B cell (primary cell): ENCODE data around the gene ACP7. TPM values are rescaled to one million over a fixed set of nuclear protein-coding genes. Genes with fewer than 3 reads are reported as not detected.

Experiments used
- ATAC-seq: fragments of 200-7000 bp; cut with Tn5 transposase; one replicate; pipeline ENCODE4 v1.10.0; 2021; ENCODE audit warnings: low read depth, mild to moderate bottlenecking, moderate number of reproducible peaks, moderate library complexity
- CTCF ChIA-PET: fragments of 350-600 bp; sonication (Branson Sonifier 250); formaldehyde crosslinking; loops from one replicate; lab custom pipeline; 2021; ENCODE audit warnings: antibody characterized with exemption, inconsistent platforms; lab: Charles Lee
- POLR2A ChIA-PET: fragments of 350-600 bp; sonication (Branson Sonifier 250); formaldehyde crosslinking; loops from one replicate; lab custom pipeline; 2021; ENCODE audit warnings: antibody characterized with exemption; lab: Charles Lee
- DNase-seq: peaks from one replicate; pipeline ENCODE4 v3.0.0; 2013
- H2AFZ ChIP-seq: 2 replicates; pipeline ENCODE4 v1.6.1; 2012; ENCODE audit warnings: mild to moderate bottlenecking, low read depth, low read length; ENCODE audit not compliant: insufficient read depth, poor library complexity, severe bottlenecking
- H3K27ac ChIP-seq, 2 donors: 1 replicate in 1 of 2; 2 replicates in 1 of 2; pipeline ENCODE4 v1.5.1; 2012 to 2013; ENCODE audit warnings: low read length in 2 of 2, mild to moderate bottlenecking in 2 of 2, moderate library complexity in 1 of 2
- H3K27me3 ChIP-seq, 4 experiments: fragments of 200-600 bp in 1 of 4; sonication (generic) in 1 of 4; replicated peaks in 1 of 4; 1 replicate in 2 of 4; 2 replicates in 2 of 4; pipeline versions ENCODE4 v1.6.1 to v1.7.0; 2013 to 2016; ENCODE audit warnings: low read length in 3 of 4, mild to moderate bottlenecking in 2 of 4, mixed read lengths in 1 of 4, moderate library complexity in 1 of 4; ENCODE audit not compliant: insufficient read depth in 4 of 4, control insufficient read depth in 3 of 4; ENCODE audit errors: control extremely low read depth in 1 of 4
- H3K36me3 ChIP-seq, 2 experiments: replicated peaks in 1 of 2; 1 replicate in 1 of 2; 2 replicates in 1 of 2; pipeline versions ENCODE4 v1.6.1 to v1.7.1; 2013; ENCODE audit warnings: low read length in 1 of 2; ENCODE audit not compliant: insufficient read depth in 2 of 2, control insufficient read depth in 1 of 2; ENCODE audit errors: control extremely low read depth in 1 of 2, extremely low read depth in 1 of 2
- H3K4me1 ChIP-seq, 2 donors: fragments of 200-600 bp in 1 of 2; sonication (generic) in 1 of 2; 1 replicate in 1 of 2; 2 replicates in 1 of 2; pipeline versions ENCODE4 v1.5.1 to v1.6.1; 2013 to 2017; ENCODE audit warnings: low read length in 2 of 2; ENCODE audit not compliant: control insufficient read depth in 2 of 2, insufficient read depth in 2 of 2
- H3K4me2 ChIP-seq: replicated peaks from 2 replicates; pipeline ENCODE3; 2012; ENCODE audit warnings: mild to moderate bottlenecking, low read depth, low read length; ENCODE audit not compliant: poor library complexity, severe bottlenecking
- H3K4me3 ChIP-seq, 5 experiments: fragments of 200-600 bp in 1 of 5; sonication (generic) in 1 of 5; 1 replicate in 3 of 5; 2 replicates in 2 of 5; pipeline versions ENCODE4 v1.5.1 to v1.7.0; 2011 to 2016; ENCODE audit warnings: low read length in 4 of 5, mild to moderate bottlenecking in 4 of 5, low read depth in 2 of 5, control low read depth in 1 of 5, moderate library complexity in 1 of 5; ENCODE audit not compliant: insufficient read depth in 1 of 5; ENCODE audit errors: control extremely low read depth in 1 of 5, extremely low read depth in 1 of 5
- H3K79me2 ChIP-seq: fragments of 200-600 bp; sonication (generic); one replicate; pipeline ENCODE4 v1.6.0; 2016; ENCODE audit warnings: low read length; ENCODE audit not compliant: control insufficient read depth, insufficient read depth
- H3K9ac ChIP-seq: fragments of 200-600 bp; sonication (generic); 2 replicates; pipeline ENCODE4 v1.6.1; 2017; ENCODE audit warnings: mild to moderate bottlenecking, low read length, moderate library complexity
- H3K9me3 ChIP-seq, 3 donors: one replicate each; pipeline versions ENCODE4 v1.6.1 to v1.7.1; 2013; ENCODE audit warnings: low read length in 2 of 3; ENCODE audit not compliant: control insufficient read depth in 2 of 3, insufficient read depth in 1 of 3; ENCODE audit errors: control extremely low read depth in 1 of 3
- H4K20me1 ChIP-seq: 2 replicates; pipeline ENCODE4 v1.6.0; 2012; ENCODE audit warnings: mild to moderate bottlenecking, low read length; ENCODE audit not compliant: insufficient read depth, control insufficient read depth, poor library complexity, severe bottlenecking
- H3K27ac Mint-ChIP-seq: one replicate; pipeline ENCODE4 v1.8.0; 2021; ENCODE audit warnings: mixed read lengths
- H3K27me3 Mint-ChIP-seq: one replicate; pipeline ENCODE4 v1.8.0; 2021; ENCODE audit warnings: mixed read lengths
- H3K4me1 Mint-ChIP-seq: one replicate; pipeline ENCODE4 v1.8.0; 2021; ENCODE audit warnings: mixed read lengths
- H3K4me3 Mint-ChIP-seq: one replicate; pipeline ENCODE4 v1.8.0; 2021; ENCODE audit warnings: mixed read lengths
- H3K9me3 Mint-ChIP-seq: one replicate; pipeline ENCODE4 v1.8.0; 2022; ENCODE audit warnings: mixed read lengths; ENCODE audit not compliant: insufficient read depth
- CTCF ChIP-seq: fragments of 200-600 bp; IDR thresholded peaks from one replicate; pipeline ENCODE4 v1.8.0; 2022; ENCODE audit warnings: antibody characterized with exemption, mild to moderate bottlenecking
- EZH2 ChIP-seq: IDR thresholded peaks from 2 replicates; pipeline ENCODE4 v1.6.1; 2012; ENCODE audit warnings: borderline replicate concordance, low read depth, mild to moderate bottlenecking, moderate library complexity, low read length; ENCODE audit not compliant: insufficient read depth, poor library complexity, severe bottlenecking
- WGBS: methylation state at CpG from one replicate; pipeline ENCODE4 v1.1.5; 2013; ENCODE audit warnings: missing lambda C conversion rate; ENCODE audit not compliant: insufficient coverage; 5-methylcytosine and 5-hydroxymethylcytosine counted together
- intact Hi-C: fragments of 100-400 bp; cut with micrococcal nuclease; formaldehyde crosslinking; loops from one replicate; pipeline ENCODE4 v1.10.0; 2022
- polyA plus RNA-seq: library from polyadenylated mRNA; depleted of rRNA; stranded (reverse); fragments of >200 nt; gene quantifications from 2 replicates; pipeline ENCODE4 v1.2.3, GENCODE V29; 2012
- total RNA-seq, 2 donors: library from RNA; stranded (reverse); fragments of 120-200 nt in 1 of 2; gene quantifications; 1 replicate in 1 of 2; 2 replicates in 1 of 2; pipeline versions ENCODE4 v1.2.3 to v1.2.4, GENCODE V29; 2013 to 2022

ACP7 gene
- total and polyA plus RNA-seq, 2 donors (not counting 1 experiment from before 2014, with no cell fraction given): not detected

- no peaks in the 10 kb centered on the region for H3K36me3 ChIP-seq
- ATAC-seq: no peak
- no peak overlapping the region for H3K4me3 ChIP-seq
- Mint-ChIP-seq H3K4me3 (peak overlapping the region; percentile 68), H3K4me1 (peaks cover 37% of the 10 kb centered on the region), H3K9me3 (no peaks in the 10 kb centered on the region), H3K27ac (peak overlapping the region; percentile 77), H3K27me3 (peaks cover 8% of the 10 kb centered on the region)
- H3K27ac ChIP-seq: no peak overlapping the region
- H4K20me1 ChIP-seq: no peaks in the 10 kb centered on the region
- H3K27me3 ChIP-seq: peaks cover 0 to 4% (median 2%) of the 10 kb centered on the region in 4 experiments
- WGBS: 96% methylated on average over 5 of the region's 7 CpGs
- H3K9me3 ChIP-seq: no peaks in the 10 kb centered on the region
- POLR2A ChIA-PET: no interaction called here
- no peak for DNase-seq
- TF ChIP-seq CTCF (no peak), EZH2 (no peak)
- no peak overlapping the region for H3K4me2 ChIP-seq
- peaks cover 0 to 22% of the 10 kb centered on the region in 2 donors for H3K4me1 ChIP-seq
- CTCF ChIA-PET: interaction anchor here (3.8 kb wide), 1 partner anchor 204 kb away, joined by 66 read pairs; no protein-coding TSS in a partner anchor
- peaks cover 27% of the 10 kb centered on the region for H3K79me2 ChIP-seq
- intact Hi-C loops: no loop called here
- H3K9ac ChIP-seq: no peak overlapping the region
- peak overlapping the region; percentile 3 for H2AFZ ChIP-seq
Observed at GRCh38 chr19:39124136-39124764, 40.1 kb downstream of the ACP7 start.

DNA sequence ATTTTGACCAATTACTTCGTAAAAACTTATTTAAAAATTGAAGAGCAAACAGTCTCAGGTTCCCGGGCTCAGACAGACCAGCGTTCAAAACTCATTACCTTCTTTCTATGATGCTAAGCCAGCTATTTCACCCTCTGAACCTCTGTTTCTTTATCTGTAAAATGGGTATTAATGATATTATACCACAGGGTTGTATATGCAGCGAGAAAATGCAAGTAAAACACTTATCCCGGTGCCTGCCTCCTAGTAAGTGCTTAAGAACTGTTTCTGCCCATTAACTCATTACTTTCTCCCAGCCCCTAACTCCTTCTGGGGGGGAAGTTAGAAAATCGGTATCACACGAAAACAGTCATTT lies 41.0 kb downstream of the ACP7 start:
- Histone ChIP-seq H2AFZ (peak overlapping the region; percentile 90), H3K4me2 (peak overlapping the region; percentile 85), H3K4me1 (peaks cover 0 to 22% of the 10 kb centered on the region in 2 donors), H3K4me3 (peak overlapping the region; percentile 63 to 84 (median 74)), H3K79me2 (peaks cover 34% of the 10 kb centered on the region), H3K9ac (peak overlapping the region; percentile 87), H3K36me3 (no peaks in the 10 kb centered on the region), H3K9me3 (no peaks in the 10 kb centered on the region), H4K20me1 (no peaks in the 10 kb centered on the region), H3K27me3 (peaks cover 0 to 4% (median 2%) of the 10 kb centered on the region in 4 experiments), H3K27ac (peak overlapping the region; percentile 62 to 92)
- no peaks in the 10 kb centered on the region for H3K9me3 Mint-ChIP-seq
- peaks cover 42% of the 10 kb centered on the region for H3K4me1 Mint-ChIP-seq
- no peak for DNase-seq
- ChIA-PET CTCF (no interaction called here), POLR2A (no interaction called here)
- ATAC-seq: no peak
- TF ChIP-seq EZH2: no peak
- no peak for TF ChIP-seq CTCF
- intact Hi-C loops: loop anchor here (1.0 kb wide), 4 partner anchors 216 to 407 kb away; partner anchors contain the start of genes EID2B and PLEKHG2
- H3K27me3 Mint-ChIP-seq: peaks cover 8% of the 10 kb centered on the region
- WGBS: no CpG with 5 or more reads among the region's 7 CpGs
- peak overlapping the region; percentile 96 for H3K27ac Mint-ChIP-seq
- peak overlapping the region; percentile 94 for H3K4me3 Mint-ChIP-seq
